CD4-positive, alpha-beta T cell (primary cell): Measurements from ENCODE around the gene PLN. TPM values are rescaled to one million over a fixed set of nuclear protein-coding genes. Genes with fewer than 3 reads are reported as not detected.

Source experiments
- ATAC-seq: fragments of 200-7000 bp; cut with Tn5 transposase; one replicate; pipeline ENCODE4 v1.10.0; 2022; ENCODE audit warnings: mild to moderate bottlenecking; ENCODE audit not compliant: poor library complexity
- CTCF ChIA-PET: fragments of 350-600 bp; sonication (Branson Sonifier 250); formaldehyde crosslinking; loops from one replicate; lab custom pipeline; 2021; ENCODE audit warnings: antibody characterized with exemption, inconsistent platforms; lab: Charles Lee
- POLR2A ChIA-PET: fragments of 350-600 bp; sonication (Branson Sonifier 250); formaldehyde crosslinking; loops from one replicate; lab custom pipeline; 2021; ENCODE audit warnings: antibody characterized with exemption, inconsistent platforms; lab: Charles Lee
- DNase-seq, 14 experiments: peaks; one replicate each; pipeline ENCODE4 v3.0.0-alpha.2; 2013 to 2020; ENCODE audit warnings: mixed read lengths in 2 of 14
- H3K27ac ChIP-seq, 2 donors: one replicate each; pipeline versions ENCODE4 v1.5.1 to v1.7.0; 2013; ENCODE audit warnings: low read length in 2 of 2, low read depth in 1 of 2, mild to moderate bottlenecking in 1 of 2
- H3K27me3 ChIP-seq, 2 experiments: 1 replicate in 1 of 2; 2 replicates in 1 of 2; pipeline versions ENCODE4 v1.6.1 to v1.7.0; 2013; ENCODE audit warnings: low read length in 2 of 2, control low read depth in 1 of 2, mild to moderate bottlenecking in 1 of 2, moderate library complexity in 1 of 2; ENCODE audit not compliant: insufficient read depth in 2 of 2, control insufficient read depth in 1 of 2
- H3K36me3 ChIP-seq: one replicate; pipeline ENCODE4 v1.6.1; 2013; ENCODE audit warnings: low read length, control low read depth; ENCODE audit not compliant: insufficient read depth
- H3K4me1 ChIP-seq: one replicate; pipeline ENCODE4 v1.6.1; 2013; ENCODE audit warnings: low read length, control low read depth; ENCODE audit not compliant: insufficient read depth
- H3K4me3 ChIP-seq: one replicate; pipeline ENCODE4 v1.5.1; 2013; ENCODE audit warnings: mild to moderate bottlenecking, low read length, moderate library complexity
- H3K9me3 ChIP-seq, 2 experiments: 1 replicate in 1 of 2; 2 replicates in 1 of 2; pipeline versions ENCODE4 v1.6.1 to v1.7.0; 2013; ENCODE audit warnings: low read length in 2 of 2, mild to moderate bottlenecking in 2 of 2, control low read depth in 1 of 2, moderate library complexity in 1 of 2; ENCODE audit not compliant: control insufficient read depth in 1 of 2, insufficient read depth in 1 of 2
- H3K27ac Mint-ChIP-seq: one replicate; pipeline ENCODE4 v1.8.0; 2020; ENCODE audit warnings: mixed read lengths
- H3K27me3 Mint-ChIP-seq: one replicate; pipeline ENCODE4 v1.8.0; 2021; ENCODE audit warnings: mixed read lengths
- H3K36me3 Mint-ChIP-seq: one replicate; pipeline ENCODE4 v1.8.0; 2021; ENCODE audit warnings: low read depth, mixed read lengths
- H3K4me1 Mint-ChIP-seq: one replicate; pipeline ENCODE4 v1.8.0; 2021; ENCODE audit warnings: low read depth, mixed read lengths
- H3K4me3 Mint-ChIP-seq: one replicate; pipeline ENCODE4 v1.8.0; 2020; ENCODE audit warnings: mild to moderate bottlenecking, mixed read lengths
- H3K9me3 Mint-ChIP-seq: one replicate; pipeline ENCODE4 v1.8.0; 2020; ENCODE audit warnings: mixed read lengths
- intact Hi-C, 2 experiments: fragments of 100-400 bp; cut with DNase I in 1 of 2; cut with micrococcal nuclease in 1 of 2; formaldehyde crosslinking; loops; one replicate each; pipeline versions ENCODE4 v1.15.1 to v1.9.0; 2023 to 2025; cut with DNase I, micrococcal nuclease
- total RNA-seq, 174 experiments: library from RNA in 2 of 174; stranded (reverse) in 2 of 174; gene quantifications; one replicate each; pipeline ENCODE4 v1.2.3 and lab custom pipeline; 2021 to 2026
- TF ChIP-seq, protein P1 (sequence below): fragments of 200-600 bp; IDR thresholded peaks from one replicate; pipeline ENCODE4 v1.8.0; 2022; ENCODE audit warnings: antibody characterized with exemption, mild to moderate bottlenecking

The PLN gene
- total RNA-seq, 2 experiments from 2014 or later, result not detected

DNA sequence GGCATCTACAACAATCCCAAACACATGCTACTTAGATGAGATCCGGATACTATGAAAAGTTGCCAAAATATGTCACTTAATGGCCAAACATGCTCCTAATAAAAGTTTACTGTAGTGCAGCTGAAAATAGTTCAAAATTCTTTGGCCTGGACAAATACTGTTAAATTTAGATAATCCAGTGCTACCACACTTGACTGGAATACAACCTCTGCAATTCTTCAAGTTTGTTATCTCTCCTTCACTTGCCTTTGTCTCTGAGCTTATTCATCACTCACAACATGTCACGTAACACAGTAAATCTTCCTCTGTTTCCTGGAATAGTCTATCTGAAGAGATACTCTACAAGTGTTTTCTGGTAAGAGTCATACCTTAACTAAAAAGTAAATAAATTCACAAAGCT, 10.5 kb upstream of the PLN start:
- Mint-ChIP-seq H3K27ac (no peak overlapping the region), H3K4me3 (no peak overlapping the region), H3K9me3 (no peaks in the 10 kb centered on the region), H3K4me1 (peaks cover 45% of the 10 kb centered on the region), H3K36me3 (peaks cover 43% of the 10 kb centered on the region), H3K27me3 (no peaks in the 10 kb centered on the region)
- TF ChIP-seq, protein P1, sequence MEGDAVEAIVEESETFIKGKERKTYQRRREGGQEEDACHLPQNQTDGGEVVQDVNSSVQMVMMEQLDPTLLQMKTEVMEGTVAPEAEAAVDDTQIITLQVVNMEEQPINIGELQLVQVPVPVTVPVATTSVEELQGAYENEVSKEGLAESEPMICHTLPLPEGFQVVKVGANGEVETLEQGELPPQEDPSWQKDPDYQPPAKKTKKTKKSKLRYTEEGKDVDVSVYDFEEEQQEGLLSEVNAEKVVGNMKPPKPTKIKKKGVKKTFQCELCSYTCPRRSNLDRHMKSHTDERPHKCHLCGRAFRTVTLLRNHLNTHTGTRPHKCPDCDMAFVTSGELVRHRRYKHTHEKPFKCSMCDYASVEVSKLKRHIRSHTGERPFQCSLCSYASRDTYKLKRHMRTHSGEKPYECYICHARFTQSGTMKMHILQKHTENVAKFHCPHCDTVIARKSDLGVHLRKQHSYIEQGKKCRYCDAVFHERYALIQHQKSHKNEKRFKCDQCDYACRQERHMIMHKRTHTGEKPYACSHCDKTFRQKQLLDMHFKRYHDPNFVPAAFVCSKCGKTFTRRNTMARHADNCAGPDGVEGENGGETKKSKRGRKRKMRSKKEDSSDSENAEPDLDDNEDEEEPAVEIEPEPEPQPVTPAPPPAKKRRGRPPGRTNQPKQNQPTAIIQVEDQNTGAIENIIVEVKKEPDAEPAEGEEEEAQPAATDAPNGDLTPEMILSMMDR, result no peak
- DNase-seq (no peak), ATAC-seq (no peak)
- Histone ChIP-seq H3K27ac (no peak overlapping the region), H3K4me3 (no peak overlapping the region), H3K36me3 (no peaks in the 10 kb centered on the region), H3K27me3 (no peaks in the 10 kb centered on the region), H3K9me3 (no peaks in the 10 kb centered on the region), H3K4me1 (no peaks in the 10 kb centered on the region)
- ChIA-PET POLR2A (no interaction called here), CTCF (interaction anchor here (2.8 kb wide), 1 partner anchor 8 kb away, joined by 11 read pairs; no protein-coding TSS in a partner anchor)
- intact Hi-C loops, result no loop called here

DNA sequence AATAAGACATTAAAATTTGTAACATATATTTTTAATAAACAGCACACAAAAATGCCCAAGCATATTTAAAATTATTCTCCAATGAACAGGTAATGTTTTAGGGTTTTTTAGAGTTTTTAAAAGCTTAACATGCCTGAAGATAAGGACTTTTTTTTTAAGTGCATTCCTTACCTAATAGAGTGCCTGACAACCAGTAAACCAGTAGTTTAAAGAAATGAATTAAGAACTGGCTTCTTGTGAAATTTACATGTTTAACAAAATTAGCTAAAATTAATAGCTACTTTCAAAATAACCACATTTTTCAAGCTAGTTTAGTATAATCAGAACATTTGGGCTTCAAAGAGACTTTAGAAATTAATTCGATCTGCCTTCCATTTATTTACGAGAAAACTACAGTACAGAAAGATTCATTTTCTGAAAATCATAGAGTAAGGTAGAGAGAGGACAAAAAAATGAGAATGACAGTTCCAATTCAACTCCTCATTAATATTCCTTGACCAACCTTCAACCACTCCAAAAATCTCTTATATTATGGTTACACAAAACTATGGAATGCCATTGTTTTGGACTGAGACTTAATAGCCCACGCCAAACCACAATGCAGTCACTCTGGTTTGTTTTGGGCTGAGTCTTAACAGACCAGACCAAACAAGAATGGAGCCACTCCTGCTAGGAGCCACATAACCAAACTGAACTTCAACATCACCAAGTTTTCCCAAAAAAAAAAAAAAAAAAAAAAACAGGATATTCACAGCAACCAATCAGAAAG, 5.7 kb upstream of the PLN start:
- TF ChIP-seq, protein P1, result no peak
- H3K4me1 Mint-ChIP-seq, result peaks cover 68% of the 10 kb centered on the region
- no peaks in the 10 kb centered on the region for H3K27me3 Mint-ChIP-seq
- ChIA-PET CTCF (no interaction called here), POLR2A (interaction anchor here (0.6 kb wide), 1 partner anchor 324 kb away, joined by 3 read pairs; no protein-coding TSS in a partner anchor)
- Histone ChIP-seq H3K4me1 (no peaks in the 10 kb centered on the region), H3K9me3 (no peaks in the 10 kb centered on the region), H3K36me3 (no peaks in the 10 kb centered on the region), H3K27ac (no peak overlapping the region), H3K4me3 (no peak overlapping the region), H3K27me3 (no peaks in the 10 kb centered on the region)
- intact Hi-C loops, result no loop called here
- no peaks in the 10 kb centered on the region for H3K9me3 Mint-ChIP-seq
- no peak overlapping the region for H3K4me3 Mint-ChIP-seq
- DNase-seq (no peak), ATAC-seq (no peak)
- no peak overlapping the region for H3K27ac Mint-ChIP-seq
- H3K36me3 Mint-ChIP-seq, result peaks cover 20% of the 10 kb centered on the region

DNA sequence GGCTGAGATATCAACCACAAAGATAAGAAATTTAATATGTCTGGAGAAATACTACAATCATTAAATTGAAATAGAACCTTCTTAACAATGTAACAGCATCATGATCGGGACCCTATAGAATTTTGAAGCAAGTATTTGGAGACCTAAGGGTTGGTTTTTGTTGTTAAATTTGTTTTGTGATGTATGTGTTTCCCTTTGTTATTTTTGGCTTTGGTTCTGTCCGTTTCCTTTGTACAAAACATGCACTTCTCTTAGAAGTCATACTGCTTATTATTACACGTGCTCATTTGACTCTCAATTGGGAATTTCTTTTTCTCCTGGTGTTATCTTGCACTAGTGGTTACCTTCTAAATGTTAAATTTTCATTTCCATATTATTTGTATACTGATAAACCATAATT, 4.0 kb upstream of the PLN start:
- no peak overlapping the region for H3K4me3 Mint-ChIP-seq
- peaks cover 68% of the 10 kb centered on the region for H3K4me1 Mint-ChIP-seq
- ChIA-PET CTCF (interaction anchor here (3.2 kb wide), 1 partner anchor 8 kb away, joined by 11 read pairs; no protein-coding TSS in a partner anchor), POLR2A (interaction anchor here (1.0 kb wide), 1 partner anchor 15 kb away, joined by 3 read pairs; no protein-coding TSS in a partner anchor)
- H3K27ac Mint-ChIP-seq, result no peak overlapping the region
- peaks cover 20% of the 10 kb centered on the region for H3K36me3 Mint-ChIP-seq
- TF ChIP-seq, protein P1, result no peak
- DNase-seq (no peak), ATAC-seq (no peak)
- no peaks in the 10 kb centered on the region for H3K36me3 ChIP-seq
- no peaks in the 10 kb centered on the region for H3K27me3 ChIP-seq
- H3K9me3 Mint-ChIP-seq, result no peaks in the 10 kb centered on the region
- H3K4me1 ChIP-seq, result no peaks in the 10 kb centered on the region
- no peaks in the 10 kb centered on the region for H3K9me3 ChIP-seq
- H3K4me3 ChIP-seq, result no peak overlapping the region
- H3K27me3 Mint-ChIP-seq, result no peaks in the 10 kb centered on the region
- H3K27ac ChIP-seq, result no peak overlapping the region
- intact Hi-C loops, result no loop called here
